ENCODE measurements around the gene NDC1.

DNA sequence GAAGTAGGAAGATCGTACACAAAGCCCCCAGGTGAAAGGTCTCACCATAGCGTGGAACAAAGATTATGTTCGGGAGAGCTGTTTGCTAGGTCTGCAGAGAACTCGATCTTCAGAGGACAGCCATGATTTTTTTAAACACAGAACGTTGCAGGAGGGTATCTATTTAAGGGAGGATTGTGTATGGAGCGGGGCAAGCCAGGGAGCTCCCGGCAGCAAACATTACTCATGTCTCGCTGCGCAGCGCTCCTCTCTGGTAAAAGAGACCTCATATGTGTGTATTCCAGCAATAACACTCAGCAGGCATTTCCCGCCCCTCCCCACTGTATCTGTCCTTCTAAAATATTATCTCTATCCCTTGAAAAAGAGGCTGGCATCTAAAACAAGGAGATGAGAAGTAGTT is 101.8 kb downstream of the NDC1 start:
- TF ChIP-seq, protein P1, sequence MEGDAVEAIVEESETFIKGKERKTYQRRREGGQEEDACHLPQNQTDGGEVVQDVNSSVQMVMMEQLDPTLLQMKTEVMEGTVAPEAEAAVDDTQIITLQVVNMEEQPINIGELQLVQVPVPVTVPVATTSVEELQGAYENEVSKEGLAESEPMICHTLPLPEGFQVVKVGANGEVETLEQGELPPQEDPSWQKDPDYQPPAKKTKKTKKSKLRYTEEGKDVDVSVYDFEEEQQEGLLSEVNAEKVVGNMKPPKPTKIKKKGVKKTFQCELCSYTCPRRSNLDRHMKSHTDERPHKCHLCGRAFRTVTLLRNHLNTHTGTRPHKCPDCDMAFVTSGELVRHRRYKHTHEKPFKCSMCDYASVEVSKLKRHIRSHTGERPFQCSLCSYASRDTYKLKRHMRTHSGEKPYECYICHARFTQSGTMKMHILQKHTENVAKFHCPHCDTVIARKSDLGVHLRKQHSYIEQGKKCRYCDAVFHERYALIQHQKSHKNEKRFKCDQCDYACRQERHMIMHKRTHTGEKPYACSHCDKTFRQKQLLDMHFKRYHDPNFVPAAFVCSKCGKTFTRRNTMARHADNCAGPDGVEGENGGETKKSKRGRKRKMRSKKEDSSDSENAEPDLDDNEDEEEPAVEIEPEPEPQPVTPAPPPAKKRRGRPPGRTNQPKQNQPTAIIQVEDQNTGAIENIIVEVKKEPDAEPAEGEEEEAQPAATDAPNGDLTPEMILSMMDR (IDR thresholded peaks at IDR 0.05; ENCODE audit: borderline replicate concordance, extremely low read depth, low read length, poor library complexity, severe bottlenecking), result no peak
- TF ChIP-seq EZH2 (IDR thresholded peaks at IDR 0.05; ENCODE audit: borderline replicate concordance, low read depth, low read length, severe bottlenecking), result no peak

All from DND-41 (cell line).